ACC112 (cell line): ENCODE results near the gene NDUFB5.

Experiments used
- H2AFZ ChIP-seq: fragments of 200-600 bp; sonication (generic); one replicate; pipeline ENCODE4 v1.6.0; 2017; ENCODE audit warnings: antibody characterized with exemption, low read length; ENCODE audit not compliant: unreplicated experiment
- H3K27ac ChIP-seq: fragments of 200-600 bp; sonication (generic); 2 replicates; pipeline ENCODE4 v1.5.1; 2014; ENCODE audit warnings: low read depth, mild to moderate bottlenecking, antibody characterized with exemption, low read length, moderate library complexity
- H3K27me3 ChIP-seq: fragments of 200-600 bp; sonication (generic); 2 replicates; pipeline ENCODE4 v1.6.1; 2014; ENCODE audit warnings: mild to moderate bottlenecking, antibody characterized with exemption, low read length, moderate library complexity, mixed read lengths; ENCODE audit not compliant: insufficient read depth
- H3K36me3 ChIP-seq: fragments of 200-600 bp; sonication (generic); 2 replicates; pipeline ENCODE4 v1.6.1; 2016; ENCODE audit warnings: mild to moderate bottlenecking, antibody characterized with exemption, low read length, moderate library complexity, mixed read lengths; ENCODE audit not compliant: insufficient read depth
- H3K4me1 ChIP-seq: fragments of 200-600 bp; sonication (generic); one replicate; pipeline ENCODE4 v1.6.1; 2016; ENCODE audit warnings: low read length, mixed read lengths; ENCODE audit not compliant: insufficient read depth, unreplicated experiment, control insufficient read depth
- H3K4me3 ChIP-seq: fragments of 200-600 bp; sonication (generic); 2 replicates; pipeline ENCODE4 v1.5.1; 2014; ENCODE audit warnings: mild to moderate bottlenecking, low read depth, low read length
- H3K79me2 ChIP-seq: fragments of 200-600 bp; sonication (generic); one replicate; pipeline ENCODE4 v1.6.0; 2016; ENCODE audit warnings: low read length; ENCODE audit not compliant: control insufficient read depth, unreplicated experiment, insufficient read depth

NDUFB5 gene

DNA sequence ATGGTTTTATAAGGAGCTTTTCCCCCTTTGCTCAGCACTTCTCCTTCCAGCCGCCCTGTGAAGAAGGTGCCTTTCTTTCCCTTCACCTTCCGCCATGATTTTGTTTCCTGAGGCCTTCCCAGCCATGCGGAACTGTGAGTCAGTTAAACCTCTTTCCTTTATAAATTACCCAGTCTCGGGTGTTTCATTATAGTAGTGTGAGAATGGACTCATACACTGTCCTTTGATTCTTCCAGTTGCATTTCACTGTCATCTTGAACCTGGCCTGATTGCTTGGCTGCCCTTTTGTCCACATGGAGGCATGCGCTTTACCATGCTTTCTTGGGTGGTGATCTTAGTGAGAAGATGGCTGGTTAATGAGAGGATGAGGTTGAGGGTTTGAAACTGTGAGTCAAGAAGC is 71.5 kb downstream of the NDUFB5 start:
- no peaks in the 10 kb centered on the region; the same call in 1 of the 2 replicates for H3K36me3 ChIP-seq
- H3K4me1 ChIP-seq: no peaks in the 10 kb centered on the region
- no peak overlapping the region for H3K4me3 ChIP-seq
- H3K27ac ChIP-seq: no peak overlapping the region
- no peaks in the 10 kb centered on the region for H3K27me3 ChIP-seq
- no peak overlapping the region for H2AFZ ChIP-seq
- H3K79me2 ChIP-seq: peaks cover 47% of the 10 kb centered on the region
